ENCODE results near the gene GSKIP.

GSKIP gene

GRCh38 chr14:96400495-96400894, 37.2 kb downstream of the GSKIP start:
- H3K4me3 ChIP-seq (ENCODE audit: low read length) = no peak overlapping the region
- TF ChIP-seq, protein P1, sequence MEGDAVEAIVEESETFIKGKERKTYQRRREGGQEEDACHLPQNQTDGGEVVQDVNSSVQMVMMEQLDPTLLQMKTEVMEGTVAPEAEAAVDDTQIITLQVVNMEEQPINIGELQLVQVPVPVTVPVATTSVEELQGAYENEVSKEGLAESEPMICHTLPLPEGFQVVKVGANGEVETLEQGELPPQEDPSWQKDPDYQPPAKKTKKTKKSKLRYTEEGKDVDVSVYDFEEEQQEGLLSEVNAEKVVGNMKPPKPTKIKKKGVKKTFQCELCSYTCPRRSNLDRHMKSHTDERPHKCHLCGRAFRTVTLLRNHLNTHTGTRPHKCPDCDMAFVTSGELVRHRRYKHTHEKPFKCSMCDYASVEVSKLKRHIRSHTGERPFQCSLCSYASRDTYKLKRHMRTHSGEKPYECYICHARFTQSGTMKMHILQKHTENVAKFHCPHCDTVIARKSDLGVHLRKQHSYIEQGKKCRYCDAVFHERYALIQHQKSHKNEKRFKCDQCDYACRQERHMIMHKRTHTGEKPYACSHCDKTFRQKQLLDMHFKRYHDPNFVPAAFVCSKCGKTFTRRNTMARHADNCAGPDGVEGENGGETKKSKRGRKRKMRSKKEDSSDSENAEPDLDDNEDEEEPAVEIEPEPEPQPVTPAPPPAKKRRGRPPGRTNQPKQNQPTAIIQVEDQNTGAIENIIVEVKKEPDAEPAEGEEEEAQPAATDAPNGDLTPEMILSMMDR (conservative IDR thresholded peaks at IDR 0.05; ENCODE audit: low read length) = no peak
- DNase-seq (ENCODE audit: low read depth) = no peak

DNA sequence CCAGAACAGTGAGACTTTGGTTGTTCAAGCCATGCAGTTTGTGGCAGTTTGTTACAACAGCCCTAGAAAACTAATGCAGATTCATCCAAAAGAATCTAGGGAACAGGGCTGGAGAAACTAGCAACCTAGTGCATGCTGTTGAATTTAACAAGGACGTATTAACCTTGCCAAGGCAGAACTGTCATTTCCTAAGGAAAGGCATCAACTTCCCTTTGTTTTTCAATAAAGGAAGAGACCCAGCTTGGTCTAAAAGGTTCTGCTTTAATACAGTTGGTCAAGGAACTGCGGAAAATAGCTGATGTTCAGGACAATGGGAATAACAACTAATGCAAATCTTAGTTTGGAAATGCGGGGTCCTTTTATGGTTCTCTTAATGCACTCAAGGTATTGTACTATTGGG, 40.1 kb downstream of the GSKIP start:
- TF ChIP-seq, protein P1 (conservative IDR thresholded peaks at IDR 0.05; ENCODE audit: low read length) = no peak
- DNase-seq (ENCODE audit: low read depth) = no peak
- H3K4me3 ChIP-seq (ENCODE audit: low read length) = no peak overlapping the region

DNA sequence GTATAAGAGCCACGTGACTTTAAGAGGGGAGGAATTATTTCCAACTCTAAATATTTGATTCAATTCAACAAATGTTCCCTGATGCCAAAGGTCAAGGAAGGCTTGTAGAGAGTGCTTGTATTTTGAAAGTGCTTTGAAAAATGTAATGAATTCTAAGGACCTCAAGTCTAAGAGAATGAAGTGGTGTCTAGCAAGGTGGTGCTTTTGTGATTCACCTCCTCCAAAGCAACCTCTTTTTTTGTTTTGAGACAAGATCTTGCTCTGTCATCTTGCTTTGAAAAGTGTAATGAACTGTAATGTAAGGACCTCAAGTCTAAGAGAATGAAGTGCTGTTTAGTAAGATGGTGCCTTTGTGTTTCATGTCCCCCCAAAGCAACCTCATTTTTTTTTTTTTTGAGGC, 42.4 kb downstream of the GSKIP start:
- TF ChIP-seq, protein P1 (conservative IDR thresholded peaks at IDR 0.05; ENCODE audit: low read length) = no peak
- H3K4me3 ChIP-seq (ENCODE audit: low read length) = no peak overlapping the region
- no peak for DNase-seq (ENCODE audit: low read depth)

DNA sequence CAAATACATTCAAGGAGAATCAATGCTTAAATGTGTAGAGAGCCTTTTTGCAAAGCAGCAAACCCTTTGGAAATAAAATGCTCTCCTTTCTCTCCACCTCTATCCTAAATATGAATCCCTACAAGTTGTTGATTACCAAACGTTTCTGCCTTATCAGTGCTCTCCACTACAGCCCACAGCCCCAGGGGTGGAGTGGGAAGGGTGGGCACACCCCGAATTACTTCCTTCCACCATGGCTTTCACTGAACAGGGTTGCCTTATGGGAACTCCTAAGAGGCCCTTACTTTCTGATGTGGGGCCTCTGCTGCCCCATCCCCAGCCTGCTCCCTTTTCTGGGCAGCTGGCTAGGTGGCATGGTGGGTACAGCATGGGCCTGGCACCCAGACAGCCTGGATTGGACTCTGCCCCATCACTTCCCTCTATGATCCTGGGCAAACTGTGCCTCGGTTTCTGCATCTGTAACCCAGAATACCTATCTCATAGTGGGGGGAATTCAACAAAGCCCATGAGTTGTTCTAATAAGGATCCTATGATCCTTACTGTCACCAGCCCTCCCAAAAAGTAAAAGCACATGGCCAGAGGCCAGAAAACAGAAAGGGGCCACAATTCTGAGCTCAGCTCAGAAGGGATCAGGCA, 44.7 kb downstream of the GSKIP start:
- no peak for DNase-seq (ENCODE audit: low read depth)
- TF ChIP-seq, protein P1 (conservative IDR thresholded peaks at IDR 0.05; ENCODE audit: low read length) = no peak

GRCh38 chr14:96408608-96409007, 45.3 kb downstream of the GSKIP start:
- DNase-seq (ENCODE audit: low read depth) = no peak
- no peak overlapping the region for H3K4me3 ChIP-seq (ENCODE audit: low read length)
- TF ChIP-seq, protein P1 (conservative IDR thresholded peaks at IDR 0.05; ENCODE audit: low read length) = no peak

More for the DNA sequence above, 44.7 kb downstream of the GSKIP start:
- H3K4me3 ChIP-seq (ENCODE audit: low read length) = no peak overlapping the region

DNA sequence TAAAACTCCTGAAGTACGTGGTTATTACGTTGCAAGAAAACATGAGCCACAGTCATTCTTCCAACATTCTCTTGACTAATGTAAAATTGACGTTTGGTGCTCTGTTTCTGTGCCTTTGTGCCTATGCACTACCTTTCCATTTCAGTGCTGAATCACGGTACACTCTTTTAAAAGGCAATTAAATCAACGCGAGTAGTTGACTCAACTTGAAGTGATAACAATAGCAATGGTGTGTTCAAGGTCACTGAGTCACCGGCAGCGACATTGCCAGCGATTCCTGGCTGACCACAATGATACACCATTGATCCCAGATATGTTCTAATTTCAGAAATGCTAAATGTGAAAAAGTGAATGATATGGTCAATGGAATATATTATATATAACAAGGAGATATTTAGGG, 46.4 kb downstream of the GSKIP start:
- no peak overlapping the region for H3K4me3 ChIP-seq (ENCODE audit: low read length)
- no peak for DNase-seq (ENCODE audit: low read depth)
- TF ChIP-seq, protein P1 (conservative IDR thresholded peaks at IDR 0.05; ENCODE audit: low read length) = no peak

- no peak overlapping the region for H3K4me3 ChIP-seq (ENCODE audit: low read length)
- DNase-seq (ENCODE audit: low read depth) = no peak
- TF ChIP-seq, protein P1 (conservative IDR thresholded peaks at IDR 0.05; ENCODE audit: low read length) = no peak
These were observed 46.8 kb downstream of the GSKIP start for GRCh38 chr14:96410119-96410518.
